ENCODE results near the gene IGLL5.

DNA sequence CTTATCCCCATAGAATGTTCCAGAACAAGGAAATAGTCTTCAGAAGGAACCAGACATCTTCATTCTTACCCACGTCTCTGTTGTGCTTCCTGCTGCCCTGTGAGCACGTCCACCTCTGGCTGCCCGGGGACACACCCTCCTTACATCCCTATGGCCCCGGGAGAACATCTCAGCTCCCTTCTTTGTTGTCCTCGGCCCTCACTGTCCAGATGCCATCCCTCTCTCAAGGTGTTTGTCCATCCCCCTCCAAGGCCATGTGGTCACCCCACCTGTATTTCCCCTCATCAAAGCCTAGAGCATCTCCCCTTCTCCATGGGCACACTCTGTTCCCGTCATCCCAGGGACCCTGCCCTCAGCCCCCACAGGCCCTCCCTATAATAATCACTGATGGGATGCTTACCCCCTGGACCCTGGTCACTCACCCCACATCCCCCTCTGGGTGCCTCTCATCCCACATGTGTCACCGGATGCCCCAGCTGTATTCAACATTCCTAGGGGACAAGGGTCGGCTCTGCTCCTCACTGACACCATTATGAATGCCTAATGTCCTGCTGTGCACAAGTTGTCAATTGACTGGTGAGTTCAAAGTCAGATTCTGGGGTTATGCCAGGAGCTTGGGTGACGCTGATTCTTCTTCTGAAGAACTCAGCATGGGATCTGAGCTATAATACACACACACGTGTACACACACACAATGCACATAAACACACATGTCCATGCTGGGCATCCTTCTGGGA, 28.8 kb downstream of the IGLL5 start:
- no peak for TF ChIP-seq POLR2A (IDR thresholded peaks at IDR 0.05)
- TF ChIP-seq CTCF (IDR thresholded peaks at IDR 0.05) = no peak
- TF ChIP-seq EP300 (IDR thresholded peaks at IDR 0.05) = no peak

All from ovary (tissue), 3 donors.